HG02973 (cell line): Measurements from ENCODE around the gene NEURL1B.

ENCODE experiments used
- ATAC-seq: cut with Tn5 transposase; IDR thresholded peaks from one replicate; pipeline ENCODE4 v1.9.1; 2021; ENCODE audit warnings: moderate library complexity; ENCODE audit not compliant: unreplicated experiment

The NEURL1B gene

DNA sequence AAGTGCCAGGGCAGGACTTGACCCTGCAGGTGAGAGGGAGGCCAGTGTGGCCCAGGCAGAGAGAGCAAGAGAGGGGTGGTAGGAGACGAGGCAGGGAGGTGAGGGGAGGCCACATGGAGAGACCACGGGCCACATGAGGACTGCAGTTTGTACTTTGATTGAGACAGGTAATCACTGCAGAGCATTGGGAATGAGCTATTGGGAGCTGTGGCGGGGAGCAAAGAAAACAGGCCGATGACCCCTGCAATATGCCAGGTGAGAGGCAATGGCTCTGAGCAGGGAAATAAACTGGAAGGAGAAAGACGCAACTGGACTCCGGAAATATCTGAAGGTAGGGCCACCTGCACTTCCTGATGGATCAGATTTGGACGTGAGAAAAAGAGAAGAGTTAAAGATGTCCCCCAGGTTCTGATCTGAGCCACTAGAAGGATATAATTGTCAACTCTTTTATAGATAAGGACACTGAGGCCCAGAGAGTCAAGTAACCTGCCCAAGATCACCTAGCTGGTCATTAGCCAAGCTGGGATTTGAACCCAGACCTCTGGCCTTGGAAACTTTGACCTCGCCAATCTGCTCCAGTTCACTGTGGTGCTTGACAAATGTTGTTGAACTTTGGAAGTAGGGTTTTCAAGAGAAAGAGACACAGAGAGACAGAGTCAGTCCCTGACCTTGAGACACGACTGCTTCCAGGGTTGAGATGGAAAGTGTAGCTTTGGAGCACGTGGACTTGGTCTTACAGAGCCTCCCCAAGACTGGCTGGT, 87.6 kb downstream of the NEURL1B start:
- no peak for ATAC-seq

DNA sequence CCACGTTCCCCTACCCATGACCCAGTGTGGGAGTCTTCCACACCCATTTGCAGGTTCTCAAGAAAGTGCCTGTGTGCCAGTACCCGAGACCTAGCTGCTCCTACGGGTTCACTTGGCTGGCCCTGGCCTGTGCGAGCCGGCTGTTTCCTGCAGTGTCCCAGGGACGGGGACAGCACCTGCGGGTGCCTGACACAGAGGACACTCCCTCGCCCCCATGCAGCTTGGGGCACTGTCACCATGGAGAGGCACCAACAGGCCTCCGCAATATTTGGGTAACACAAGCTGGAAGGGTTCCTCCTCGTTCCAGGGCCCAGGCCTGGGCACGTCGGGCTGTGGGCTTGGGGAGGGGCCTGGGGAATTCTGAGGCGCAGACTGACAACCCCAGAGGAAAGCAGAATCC, 88.5 kb downstream of the NEURL1B start:
- no peak for ATAC-seq

DNA sequence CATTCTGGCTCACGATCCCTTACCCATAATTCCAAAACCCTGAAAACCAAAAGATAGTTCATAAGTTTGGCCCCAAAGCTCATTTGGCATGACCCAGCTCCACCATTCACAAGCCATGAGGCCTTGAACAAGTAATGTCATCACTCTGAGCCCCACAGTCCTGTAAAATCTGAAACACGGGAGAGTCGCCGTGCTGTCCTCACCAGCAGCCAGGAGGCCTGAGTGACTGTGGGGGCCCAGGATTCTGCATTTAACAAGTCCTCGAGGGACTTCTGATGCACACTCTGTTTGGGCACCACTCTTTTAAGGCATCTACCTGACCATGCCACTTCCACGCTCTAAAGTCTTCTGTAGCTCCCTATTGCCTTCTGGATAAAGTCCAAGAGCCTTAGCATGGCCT, 89.2 kb downstream of the NEURL1B start:
- ATAC-seq, result no peak

DNA sequence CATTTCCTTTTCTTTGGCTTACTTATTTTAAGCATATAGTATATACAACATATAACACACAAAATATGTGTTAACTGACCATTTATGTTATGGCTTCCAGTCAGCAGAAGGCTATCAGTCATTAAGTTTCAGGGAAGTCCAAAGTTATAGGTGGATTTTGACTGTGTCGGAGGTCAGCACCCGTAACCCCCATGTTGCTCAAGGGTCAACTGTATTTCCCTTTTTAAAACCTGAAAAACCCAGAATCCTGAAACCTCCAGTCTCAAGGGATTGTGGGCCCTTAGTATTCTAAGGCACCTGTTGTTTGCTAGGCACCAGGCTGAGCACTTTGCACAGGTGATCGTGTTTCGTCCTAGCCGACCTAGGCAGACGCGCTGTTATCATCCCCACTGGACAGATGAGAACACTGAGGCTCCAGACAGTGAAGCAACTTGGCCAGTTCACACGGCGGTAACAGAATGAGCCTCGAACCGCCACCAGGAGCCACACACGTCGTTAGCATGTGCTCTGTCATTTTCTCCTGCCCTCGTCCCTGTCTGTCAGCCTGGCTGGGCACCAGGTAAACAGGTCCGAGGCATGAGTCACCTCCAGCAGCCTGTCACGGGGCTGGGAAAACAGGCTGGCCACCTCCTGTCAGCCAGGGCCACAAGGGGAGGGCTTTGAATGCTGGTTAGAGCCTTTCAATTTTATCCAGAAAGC, 90.1 kb downstream of the NEURL1B start:
- ATAC-seq, result no peak

DNA sequence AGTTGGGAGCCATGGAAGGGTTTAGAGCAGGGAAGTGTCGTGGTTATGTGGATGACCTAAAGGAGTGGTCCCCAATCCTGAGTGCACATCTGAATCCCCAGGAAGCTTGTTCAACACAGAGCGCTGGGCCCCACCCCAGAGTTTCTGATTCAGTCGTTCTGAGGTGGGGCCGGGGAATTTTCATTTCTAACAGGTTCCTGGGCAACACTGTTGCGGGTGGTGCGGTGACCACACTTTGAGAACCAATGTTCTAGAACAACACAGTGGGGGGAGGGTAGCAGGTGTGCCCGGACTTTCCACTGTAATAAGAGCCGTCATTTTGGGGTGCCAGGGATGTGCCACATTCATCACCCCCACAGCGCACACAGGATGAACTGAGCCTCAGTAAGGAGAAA, 90.6 kb downstream of the NEURL1B start:
- ATAC-seq, result no peak

DNA sequence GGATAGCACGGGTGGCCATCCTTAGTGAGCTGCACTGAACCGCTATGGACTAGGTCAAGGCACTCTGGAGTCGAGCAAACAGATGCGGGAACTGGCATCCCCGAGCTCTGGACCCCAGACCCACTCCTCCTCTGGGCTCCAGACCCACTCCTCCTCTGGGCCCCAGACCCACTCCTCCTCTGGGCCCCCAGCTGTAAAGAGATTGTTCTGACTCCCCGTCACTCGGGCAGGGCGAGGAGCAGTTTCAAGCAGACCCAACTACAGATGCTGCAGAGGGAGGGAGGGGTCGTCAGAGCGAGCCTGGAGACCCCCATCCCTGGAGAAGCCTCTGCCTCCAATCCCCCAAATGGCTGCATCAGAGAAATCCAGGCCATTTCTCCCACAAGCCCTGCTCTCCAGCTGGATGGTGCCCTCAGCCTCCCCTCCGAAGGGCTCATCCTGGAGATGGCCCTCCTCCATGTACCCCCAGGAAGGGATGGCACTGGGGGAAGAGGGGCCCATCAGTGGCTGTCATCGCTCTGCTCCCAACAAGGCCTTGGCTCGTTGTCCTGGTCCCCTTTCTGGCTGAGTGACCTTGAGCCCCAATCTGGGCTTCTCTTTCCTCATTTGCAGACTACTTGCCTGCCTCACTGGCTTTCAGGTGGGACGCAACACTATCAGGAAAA, 91.3 kb downstream of the NEURL1B start:
- ATAC-seq, result no peak

DNA sequence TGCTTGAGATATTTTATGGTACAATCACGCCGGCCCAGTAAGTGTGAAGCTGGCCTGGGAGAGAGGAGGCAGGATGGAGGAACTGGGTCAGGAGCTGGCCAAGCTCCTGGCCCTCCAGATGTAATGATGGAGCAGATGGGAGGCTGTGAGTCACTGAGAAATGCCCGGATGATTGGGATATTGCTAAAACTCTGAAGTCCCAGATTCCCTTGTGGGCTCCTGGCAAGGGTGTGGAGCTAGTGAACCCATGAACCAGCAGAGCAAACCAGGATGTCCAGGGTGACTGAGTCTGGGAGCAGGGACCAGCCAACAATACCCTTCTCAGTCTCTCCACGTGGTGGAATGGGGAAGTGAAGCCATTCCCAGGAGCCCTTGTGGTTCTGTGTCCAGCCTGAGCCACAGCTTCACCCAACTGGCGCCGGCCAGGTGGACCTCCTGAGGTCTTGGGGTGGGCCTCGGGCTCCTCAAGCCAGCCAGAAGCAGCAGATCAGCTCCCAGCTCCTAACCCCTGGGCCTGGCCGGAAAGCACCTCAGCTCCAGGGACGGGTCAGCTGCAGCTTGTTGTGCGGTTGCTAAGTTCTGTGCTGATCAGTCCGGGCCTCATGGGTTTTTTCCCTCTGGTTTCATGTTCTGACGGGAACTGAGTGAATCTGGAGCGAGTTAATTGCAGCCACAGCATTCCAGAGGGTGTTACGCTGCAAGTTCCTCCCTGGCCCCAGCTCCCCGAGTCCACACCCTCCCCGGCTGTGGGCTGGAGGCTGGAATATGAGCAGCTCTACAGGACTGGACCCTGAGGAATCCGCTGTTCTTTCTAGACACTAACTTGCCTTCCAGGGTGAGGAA, 92.3 kb downstream of the NEURL1B start:
- no peak for ATAC-seq

DNA sequence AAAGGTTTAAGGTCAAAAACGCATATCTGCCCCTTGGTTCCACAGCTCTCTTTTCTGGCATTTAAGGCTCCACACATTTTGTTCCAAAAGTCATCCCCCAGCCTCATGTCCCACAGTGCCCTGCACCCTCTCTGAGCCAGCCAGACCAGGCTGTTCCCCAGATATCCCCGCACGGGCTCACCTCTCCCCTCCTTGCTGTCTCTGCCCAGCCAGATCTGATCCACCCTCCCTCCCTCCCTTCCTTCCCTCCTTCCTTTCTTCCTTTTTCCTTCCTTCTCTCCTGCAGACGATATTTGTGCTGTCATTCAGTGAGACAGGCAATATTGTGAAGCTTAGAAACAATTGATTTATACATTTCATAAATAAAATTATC, 92.9 kb downstream of the NEURL1B start:
- no peak for ATAC-seq

DNA sequence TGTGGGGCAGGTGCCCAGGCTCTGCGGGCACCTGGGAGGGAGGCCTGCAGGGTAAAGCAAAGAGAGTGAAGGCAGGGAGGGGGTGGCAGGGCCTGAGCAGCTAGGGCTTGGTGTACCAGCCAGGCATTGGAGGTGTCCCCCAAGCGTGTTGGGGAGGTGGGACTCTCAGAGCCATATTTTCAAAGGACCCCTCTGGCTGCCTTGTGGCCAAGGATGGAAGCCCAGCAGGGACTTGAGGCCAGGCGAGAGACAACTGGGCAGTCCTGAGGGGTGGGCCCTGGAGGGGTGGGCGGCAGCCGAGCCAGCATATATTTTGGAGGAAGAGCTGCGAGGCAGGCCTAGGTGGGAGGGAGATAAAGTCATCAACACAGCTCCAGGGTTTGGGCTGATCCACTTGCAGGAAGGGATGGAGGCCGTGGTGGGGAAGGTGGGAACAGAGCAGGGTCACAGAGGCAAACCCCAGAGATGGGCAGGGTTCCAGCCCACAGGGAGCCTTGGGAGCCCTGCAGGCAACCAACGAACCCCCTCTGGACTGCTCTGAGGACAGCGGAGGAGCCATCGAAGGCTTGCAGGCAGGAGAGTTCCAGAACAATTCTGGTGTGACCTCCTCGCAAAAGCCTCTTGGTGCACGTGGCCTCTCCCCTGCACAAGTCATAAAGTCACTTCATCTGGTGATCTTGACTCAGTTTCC, 94.2 kb downstream of the NEURL1B start:
- ATAC-seq, result no peak

DNA sequence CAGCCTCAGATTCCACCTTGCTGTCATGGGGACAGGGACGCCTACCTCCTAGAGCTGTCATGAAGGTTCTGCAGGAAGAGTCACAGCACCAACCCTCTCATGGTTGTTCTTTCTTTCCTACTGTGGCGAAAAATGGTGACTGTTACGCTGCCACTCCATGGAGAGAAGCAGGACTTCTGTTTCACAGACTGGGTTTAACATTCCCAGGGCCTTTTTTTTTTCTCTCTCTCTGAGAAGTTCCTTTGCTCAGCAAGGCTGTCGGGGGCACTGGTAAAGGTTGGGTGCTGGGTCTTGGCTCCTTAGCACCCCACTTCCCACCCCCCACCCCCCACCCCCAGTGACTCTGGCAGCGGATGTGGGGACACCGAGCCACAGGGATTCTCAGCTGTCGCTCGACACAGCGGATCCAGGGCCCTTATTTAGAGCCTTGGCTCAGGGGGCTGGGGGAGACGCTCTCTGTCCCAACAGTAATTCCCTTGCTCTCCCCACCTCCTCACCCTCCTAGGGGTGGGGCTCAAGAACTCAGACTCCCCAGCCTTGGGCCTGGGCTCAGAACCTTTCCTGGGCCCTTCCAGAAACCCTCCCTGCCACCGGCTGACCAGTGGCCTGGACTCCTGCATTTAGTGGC, 95.6 kb downstream of the NEURL1B start:
- no peak for ATAC-seq

DNA sequence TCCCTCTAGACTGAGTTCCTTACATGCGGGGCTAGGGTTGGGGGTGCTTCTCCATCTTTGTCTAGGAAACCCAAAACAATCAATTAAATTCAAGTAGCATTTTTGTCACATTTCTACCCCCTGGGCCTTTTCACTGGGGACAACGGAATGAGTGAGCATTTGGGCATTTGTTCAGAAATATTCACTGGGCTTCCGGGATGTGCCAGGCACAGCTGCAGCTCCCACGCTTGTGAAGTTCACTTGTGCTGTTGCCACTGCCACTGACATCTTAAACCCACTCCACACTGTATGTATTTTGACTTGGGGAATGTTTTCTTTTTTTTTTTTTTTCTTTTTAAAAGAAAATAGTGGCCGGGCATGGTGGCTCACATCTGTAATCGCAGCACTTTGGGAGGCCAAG, 98.3 kb downstream of the NEURL1B start:
- no peak for ATAC-seq

DNA sequence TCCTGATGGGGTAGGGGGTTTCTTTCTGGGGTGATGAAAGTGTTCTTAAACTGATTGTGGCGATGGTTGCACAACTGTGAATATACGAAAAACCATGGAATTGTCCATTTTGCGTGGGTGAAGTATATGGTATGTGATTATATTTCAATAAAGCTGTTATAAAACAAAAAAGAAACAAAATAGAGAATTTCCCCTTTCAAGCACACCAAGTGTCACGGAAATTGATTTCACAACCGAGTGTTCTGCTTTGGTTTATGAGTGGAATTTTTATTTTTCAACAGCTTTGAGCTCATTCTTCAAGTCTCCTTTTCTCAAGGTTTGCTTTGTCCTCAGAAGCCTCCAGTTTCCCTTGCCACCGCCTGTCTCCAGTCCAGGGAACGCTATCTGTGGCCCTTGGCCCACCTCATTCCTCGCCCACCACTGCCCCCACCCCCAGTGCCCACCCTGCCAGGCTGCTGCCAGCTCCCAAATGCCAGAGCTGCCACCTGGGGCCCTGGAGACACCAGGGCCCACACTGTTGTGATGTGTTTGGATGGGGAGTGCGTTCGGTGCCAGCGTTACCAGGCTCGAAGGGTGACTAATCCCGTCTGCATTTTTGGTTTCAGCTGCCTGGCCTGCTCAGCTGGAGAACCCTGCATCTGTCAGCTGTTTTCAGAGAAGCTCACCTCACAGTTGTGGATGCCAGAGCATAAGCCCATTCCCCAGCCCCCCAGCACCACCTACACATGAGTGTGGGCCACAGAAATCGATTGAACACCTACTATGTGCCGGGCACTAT, 99.6 kb downstream of the NEURL1B start:
- ATAC-seq, result no peak
